H4 (cell line): ENCODE measurements around the gene COL6A1. TPM values are rescaled to one million over a fixed set of nuclear protein-coding genes. Genes with fewer than 3 reads are reported as not detected.

Source experiments
- DNase-seq: peaks from one replicate; pipeline ENCODE4 v3.0.0-alpha.2; 2015; ENCODE audit warnings: low spot score
- total RNA-seq: library from RNA; depleted of rRNA; stranded (reverse); fragments of >200 nt; shearing (Covaris generic); gene quantifications from 2 replicates; pipeline ENCODE4 v1.2.3, GENCODE V29; 2014

The COL6A1 gene
- total RNA-seq, 1 experiment from 2014 or later, result 29.6 TPM

- no peak for DNase-seq
Measured at GRCh38 chr21:45982092-45982757, 655 bp downstream of the COL6A1 start.

DNA sequence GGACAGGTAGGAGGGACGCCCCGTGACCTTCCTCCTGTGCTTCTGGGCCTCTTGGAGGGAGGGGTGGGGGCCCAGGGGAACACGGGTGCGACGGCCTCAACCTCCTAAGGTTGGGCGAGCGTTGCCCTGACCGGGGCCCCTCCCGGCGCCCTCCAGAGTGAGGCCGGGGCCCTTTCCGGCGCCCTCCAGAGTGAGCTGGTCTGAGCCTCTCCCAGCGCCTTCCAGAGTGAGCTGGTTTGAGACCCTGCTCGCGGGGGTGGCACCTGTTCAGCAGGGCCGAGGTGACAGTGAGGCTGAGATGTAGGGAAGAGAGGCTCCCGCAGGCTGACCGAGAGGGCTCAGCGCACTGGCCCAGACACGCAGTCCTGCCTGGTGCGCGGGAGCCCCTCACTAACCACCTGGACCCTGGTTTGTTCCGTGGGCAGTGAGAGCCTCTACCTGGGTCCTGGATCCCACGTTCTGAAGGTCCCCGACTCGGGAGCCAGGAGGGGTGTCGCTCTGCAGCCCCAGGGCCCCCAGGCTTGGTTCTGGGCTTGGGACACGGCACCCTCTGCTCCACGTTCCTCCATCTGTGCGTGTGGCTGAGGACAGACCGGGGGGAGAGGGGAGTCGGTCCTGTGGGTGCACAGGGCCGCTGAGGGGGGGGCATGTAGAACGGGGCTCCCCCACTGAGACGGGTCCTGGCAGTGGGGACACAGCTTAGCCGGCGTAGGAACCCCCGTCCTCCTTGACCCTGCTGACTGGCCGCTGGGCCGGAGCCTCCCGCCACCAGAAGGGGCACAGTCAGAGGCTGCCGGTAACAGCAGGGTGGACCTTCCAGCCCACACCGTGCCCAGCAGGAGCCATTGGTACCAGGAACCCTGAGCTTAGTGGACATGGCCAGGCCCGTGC is 1.4 kb downstream of the COL6A1 start:
- DNase-seq, result no peak

GRCh38 chr21:45983649-45983965 is 2.0 kb downstream of the COL6A1 start:
- DNase-seq, result no peak

GRCh38 chr21:45983981-45984551 is 2.5 kb downstream of the COL6A1 start:
- DNase-seq, result no peak

- DNase-seq, result no peak
Measured at GRCh38 chr21:45984584-45985095, 3.1 kb downstream of the COL6A1 start.

DNA sequence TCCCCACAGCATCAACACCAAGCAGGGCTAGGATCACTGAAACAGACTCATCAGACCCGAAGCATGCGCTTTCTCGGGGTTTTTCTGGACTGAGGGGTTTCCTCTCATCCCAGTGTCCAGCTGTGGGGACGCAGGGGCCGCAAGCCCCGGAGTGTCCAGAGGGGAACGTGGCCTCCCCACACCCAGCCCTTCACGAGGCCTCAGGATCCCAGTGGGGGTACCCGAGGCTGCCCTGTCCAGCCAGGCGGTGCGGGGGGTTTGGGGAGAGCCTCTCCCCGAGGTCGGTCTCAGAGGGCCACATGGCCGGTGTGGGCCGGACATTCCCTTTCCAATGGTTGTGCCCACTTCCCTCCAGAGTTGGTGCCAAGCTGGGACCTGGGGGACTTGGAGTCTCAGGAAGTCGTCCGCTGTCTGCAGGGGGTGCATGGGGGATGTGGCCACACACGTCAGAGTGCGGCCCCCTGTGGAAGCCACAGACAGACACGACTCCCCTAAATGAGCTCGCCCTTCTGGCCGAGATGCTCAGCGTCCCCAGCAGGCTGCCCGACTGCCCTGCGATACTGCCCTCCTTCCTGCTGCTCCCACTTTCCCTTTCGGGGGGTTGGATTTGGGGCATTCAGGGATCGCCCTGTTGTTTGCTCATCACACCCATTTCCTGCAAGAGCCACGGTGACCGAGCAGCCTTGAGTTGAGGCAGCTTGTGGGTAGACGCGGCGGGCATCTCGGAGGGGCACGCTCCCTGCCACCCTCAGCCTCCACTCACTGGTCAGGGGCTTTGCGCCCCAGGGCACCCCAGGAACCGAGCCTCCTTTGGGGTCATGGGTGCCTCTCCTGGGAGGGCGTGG is 4.1 kb downstream of the COL6A1 start:
- DNase-seq, result no peak

DNA sequence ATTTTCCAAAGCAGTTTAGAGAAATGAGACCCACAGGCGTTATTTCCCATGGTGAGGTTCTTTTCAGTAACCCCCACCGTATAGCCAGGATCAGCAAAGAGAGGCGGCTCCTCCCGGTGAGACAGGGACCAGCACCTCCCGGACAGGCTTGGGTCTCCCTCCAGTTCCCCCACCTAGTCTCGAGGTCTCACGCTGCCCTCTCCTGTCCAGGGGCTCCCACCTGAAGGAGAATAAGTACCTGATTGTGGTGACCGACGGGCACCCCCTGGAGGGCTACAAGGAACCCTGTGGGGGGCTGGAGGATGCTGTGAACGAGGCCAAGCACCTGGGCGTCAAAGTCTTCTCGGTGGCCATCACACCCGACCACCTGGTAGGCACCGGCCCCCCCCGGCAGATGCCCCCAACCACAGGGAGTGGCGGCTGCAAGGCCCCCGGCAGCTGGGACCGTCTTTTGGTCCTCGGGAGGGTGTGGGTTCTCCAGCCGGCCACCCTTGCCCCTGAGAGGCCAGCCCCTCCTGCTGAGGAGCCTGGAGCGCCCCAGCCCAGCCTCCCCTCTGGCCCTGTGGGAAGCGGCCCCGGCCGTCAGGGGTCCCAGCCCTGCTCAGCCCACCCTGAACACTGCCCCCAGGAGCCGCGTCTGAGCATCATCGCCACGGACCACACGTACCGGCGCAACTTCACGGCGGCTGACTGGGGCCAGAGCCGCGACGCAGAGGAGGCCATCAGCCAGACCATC is 4.9 kb downstream of the COL6A1 start:
- no peak for DNase-seq

- DNase-seq, result no peak
Measured at GRCh38 chr21:45987121-45987711, 5.6 kb downstream of the COL6A1 start.

DNA sequence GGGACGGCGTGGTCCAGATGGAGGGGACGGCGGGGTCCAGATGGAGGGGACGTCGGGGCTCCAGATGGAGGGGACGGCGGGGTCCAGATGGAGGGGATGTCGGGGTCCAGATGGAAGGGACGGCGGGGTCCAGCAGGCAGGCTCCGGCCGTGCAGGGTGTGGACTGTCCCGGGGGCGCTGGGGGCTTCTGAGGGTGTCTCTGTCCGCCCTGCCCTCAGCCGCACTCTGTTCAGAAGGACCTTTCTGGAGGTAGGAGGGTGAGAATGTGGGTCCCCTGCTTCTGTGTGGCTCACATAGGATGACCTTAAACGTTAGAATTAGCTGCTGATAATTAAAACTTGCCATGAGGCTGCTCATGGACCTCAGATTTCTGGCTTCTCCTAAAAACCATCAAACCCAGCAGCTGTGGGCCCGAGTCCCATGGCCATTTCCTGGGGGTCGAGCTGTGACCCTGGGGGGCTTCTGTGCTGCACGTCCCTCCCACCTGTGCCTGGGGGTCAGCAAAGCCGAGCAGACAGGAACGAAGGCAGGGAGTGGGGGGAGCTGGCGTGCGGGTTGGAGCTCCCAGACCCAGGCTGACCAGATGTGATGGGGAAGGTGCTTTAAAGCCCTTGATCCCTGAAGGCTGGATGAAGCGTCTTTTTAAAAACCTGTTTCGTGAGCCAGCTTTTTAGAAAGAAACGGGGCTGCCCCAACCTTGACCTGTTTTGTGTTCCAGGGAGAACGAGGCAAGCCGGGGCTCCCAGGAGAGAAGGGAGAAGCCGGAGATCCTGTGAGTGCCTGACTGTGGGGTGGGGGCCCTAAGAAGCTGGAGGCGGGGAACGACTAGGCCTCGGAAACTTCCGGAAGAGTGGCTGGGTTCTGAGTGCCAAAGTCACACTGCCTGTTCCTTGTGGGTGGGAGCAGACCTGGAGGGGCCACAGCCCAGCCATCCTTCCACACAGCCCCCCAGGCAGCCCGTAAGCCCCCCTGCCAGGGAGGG is 7.1 kb downstream of the COL6A1 start:
- DNase-seq, result no peak

DNA sequence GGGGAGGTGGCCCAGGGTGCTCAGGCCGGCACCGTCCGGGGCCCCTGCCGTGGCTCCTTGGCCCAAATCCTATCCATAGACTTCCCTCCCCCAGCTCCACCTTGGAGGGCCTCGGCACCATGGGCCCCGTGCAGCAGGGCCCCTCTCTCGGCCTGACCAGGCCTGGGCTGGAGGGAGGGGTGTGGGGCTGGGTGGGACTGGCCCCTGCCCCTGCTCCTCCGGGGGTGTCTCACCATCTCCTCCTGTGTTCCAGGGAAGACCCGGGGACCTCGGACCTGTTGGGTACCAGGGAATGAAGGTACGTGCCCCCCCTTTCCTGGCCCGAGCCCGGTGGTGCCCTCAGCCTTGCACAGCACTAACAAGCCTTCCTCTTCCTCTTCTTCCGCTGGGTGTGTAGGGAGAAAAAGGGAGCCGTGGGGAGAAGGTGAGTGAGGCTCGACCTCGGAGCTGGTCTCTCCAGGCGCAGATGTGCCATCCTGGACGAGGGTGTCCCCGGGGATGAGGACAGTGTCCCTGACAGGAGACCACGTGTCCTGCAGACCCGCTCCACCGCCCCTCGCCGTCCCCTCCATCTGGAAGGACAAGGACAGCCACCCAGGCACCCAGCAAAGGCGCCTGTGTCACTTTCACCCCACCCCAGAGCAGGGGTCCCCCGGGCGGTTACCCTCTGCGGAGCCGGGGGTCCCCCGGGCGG is 7.9 kb downstream of the COL6A1 start:
- DNase-seq, result no peak

DNA sequence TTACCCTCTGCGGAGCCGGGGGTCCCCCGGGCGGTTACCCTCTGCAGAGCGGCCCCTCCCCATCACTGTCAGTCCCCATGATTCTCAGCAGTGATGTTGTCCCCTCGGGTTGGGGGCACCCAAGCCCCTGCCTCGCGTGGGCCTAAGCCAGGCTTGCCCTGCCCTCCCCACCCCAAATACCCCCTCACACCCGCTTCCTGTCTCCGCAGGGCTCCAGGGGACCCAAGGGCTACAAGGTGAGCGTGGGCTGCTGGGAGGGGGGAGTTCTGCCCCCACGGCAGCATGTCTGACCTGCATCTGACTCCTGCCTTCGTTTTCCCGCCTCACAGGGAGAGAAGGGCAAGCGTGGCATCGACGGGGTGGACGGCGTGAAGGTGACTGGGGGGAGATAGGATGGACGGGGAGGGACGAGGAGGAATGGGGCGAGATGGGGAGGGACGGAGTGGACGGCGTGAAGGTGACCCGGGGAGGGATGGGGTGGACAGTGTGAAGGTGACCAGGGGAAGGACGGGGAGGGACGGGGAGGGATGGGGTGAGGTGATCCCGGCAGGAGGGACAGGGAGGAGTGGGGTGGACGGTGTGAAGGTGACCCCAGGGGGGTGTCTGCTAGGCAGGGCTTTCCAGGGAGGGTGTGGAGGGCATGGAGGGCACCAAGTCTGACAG is 8.6 kb downstream of the COL6A1 start:
- no peak for DNase-seq

GRCh38 chr21:45990741-45991605 is 9.4 kb downstream of the COL6A1 start:
- no peak for DNase-seq

DNA sequence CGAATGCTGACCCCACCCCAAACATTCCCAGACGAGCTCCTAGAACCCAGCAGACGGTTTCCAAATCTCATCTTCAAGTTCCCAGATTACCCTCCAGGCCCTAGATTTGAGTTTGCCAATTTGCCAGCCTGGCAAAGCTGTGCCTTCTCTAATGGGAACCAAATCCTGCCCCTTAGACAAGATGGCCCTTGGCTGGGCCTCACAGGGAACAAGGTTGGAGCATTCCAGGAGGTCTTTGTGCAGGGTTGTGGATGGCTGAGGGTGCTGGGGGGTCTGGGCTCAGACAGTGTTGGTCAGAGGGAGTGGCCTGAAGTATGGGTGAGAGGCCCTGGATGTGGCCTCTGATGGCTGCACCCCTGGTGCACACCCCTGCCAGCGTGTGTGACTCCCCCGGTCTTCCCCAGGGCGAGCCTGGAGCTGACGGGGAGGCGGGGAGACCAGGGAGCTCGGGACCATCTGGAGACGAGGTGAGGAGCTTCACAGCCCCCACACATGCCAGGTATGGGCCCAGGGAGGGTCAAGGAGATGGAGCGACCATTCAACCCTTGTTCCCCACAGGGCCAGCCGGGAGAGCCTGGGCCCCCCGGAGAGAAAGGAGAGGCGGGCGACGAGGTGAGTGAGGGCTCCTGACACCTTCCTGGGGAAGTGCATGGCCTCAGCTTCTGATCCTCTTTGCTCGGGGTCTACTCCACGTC is 10.2 kb downstream of the COL6A1 start:
- no peak for DNase-seq

DNA sequence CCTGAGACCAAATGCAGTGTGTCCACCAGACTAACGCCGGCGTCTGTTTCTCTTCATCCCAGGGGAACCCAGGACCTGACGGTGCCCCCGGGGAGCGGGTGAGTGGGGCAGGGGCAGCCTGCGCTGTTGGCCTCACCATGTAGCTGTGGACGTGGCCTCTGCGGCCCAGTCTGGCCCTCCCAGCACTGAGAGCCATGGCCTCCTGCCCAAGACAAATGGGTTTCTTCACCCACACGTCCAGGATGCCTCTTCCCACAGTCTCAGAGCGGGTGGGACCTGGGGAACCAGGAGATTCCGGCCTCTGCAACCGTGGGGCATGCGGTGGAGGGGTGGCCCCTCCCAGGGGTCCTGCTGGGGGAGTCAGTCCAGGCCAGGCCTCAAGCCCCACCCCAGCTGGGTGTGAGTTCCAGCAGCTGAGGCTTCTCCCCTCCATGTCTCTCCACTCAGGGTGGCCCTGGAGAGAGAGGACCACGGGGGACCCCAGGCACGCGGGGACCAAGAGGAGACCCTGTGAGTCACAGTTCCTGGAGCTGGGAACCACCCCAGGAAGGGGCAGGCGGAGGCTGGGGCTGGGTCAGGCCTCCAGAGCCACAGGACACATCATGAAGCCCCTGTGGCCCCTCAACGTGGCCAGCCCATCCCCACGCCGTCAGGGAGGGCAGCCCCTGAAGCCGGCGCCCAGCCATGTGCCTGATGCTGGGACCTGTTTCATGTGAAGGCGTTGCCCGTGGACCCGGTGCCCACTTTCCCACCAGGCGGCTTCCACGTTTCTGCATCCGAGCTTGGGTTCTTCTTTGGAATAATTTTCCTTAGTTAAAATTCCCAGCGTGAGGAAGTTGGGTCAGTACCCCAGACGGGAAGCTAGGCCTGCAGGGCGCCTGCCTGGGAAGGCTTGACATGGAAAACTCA is 11.0 kb downstream of the COL6A1 start:
- DNase-seq, result no peak

DNA sequence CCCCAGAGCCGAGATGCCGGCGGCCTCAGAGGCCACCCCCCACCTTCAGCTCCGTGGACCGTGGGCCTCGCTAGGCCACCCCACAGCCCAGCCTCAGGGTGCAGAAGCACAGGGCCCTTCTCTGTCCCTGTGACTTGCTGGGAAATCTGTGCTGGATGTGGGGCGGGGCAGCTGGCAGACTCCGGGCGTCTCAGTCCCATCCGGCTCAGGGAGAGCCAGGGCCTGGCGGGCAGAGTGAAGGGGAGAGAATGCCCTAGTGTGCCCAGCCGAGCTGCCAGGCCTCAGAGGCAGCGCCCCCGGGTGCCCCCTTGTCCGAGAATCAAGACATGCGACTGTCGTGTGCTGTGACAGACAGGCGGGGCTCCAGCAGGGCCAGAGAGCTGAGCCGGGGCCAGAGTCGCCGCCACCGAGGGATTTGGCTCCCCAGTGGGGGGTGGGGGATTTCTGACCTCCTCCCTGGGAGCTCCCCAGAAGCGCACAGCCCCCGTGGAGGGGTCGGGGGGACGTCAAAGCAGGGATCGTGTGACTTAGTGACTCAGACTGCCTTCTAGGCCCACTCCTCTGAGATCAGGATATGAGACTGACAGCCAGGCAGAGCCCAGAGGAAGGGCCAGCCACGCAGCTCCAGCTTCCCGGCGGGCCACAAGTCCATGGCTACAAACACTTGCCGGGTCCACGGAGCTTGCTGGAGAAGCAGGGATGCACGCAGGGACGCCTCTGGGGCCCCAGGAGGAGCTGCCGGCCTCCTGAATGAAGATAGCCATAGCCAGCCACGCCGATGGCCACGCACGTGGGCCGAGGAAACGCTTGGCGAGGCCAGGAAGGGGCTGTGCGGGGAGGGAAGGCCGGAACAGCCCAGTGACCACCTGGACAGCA is 11.9 kb downstream of the COL6A1 start:
- no peak for DNase-seq
